Mesendoderm (in vitro differentiated cells): ENCODE measurements around the gene GPR15LG.

Experiments
- DNase-seq: peaks from one replicate; pipeline ENCODE4 v3.0.0; 2013
- H2AK5ac ChIP-seq: 2 replicates; pipeline ENCODE4 v1.6.1; 2013; ENCODE audit warnings: low read length, inconsistent platforms
- H2BK120ac ChIP-seq: 2 replicates; pipeline ENCODE4 v1.6.1; 2013; ENCODE audit warnings: low read depth, mild to moderate bottlenecking, low read length, moderate library complexity, mixed read lengths
- H2BK15ac ChIP-seq: replicated peaks from 2 replicates; pipeline ENCODE4 v1.6.1; 2013; ENCODE audit warnings: low read depth, mild to moderate bottlenecking, moderate library complexity
- H2BK5ac ChIP-seq: 2 replicates; pipeline ENCODE4 v1.6.1; 2013; ENCODE audit warnings: low read length, inconsistent platforms
- H3K18ac ChIP-seq: 2 replicates; pipeline ENCODE4 v1.6.1; 2013; ENCODE audit warnings: mild to moderate bottlenecking, low read length, mixed read lengths
- H3K23ac ChIP-seq: one replicate; pipeline ENCODE4 v1.6.1; 2013; ENCODE audit warnings: low read length
- H3K27ac ChIP-seq: 2 replicates; pipeline ENCODE4 v1.5.1; 2013; ENCODE audit warnings: low read depth, mild to moderate bottlenecking, inconsistent platforms, low read length, moderate library complexity
- H3K27me3 ChIP-seq: 2 replicates; pipeline ENCODE4 v1.6.1; 2013; ENCODE audit warnings: low read length, control low read depth, mild to moderate bottlenecking, inconsistent platforms; ENCODE audit not compliant: insufficient read depth, poor library complexity
- H3K36me3 ChIP-seq: 2 replicates; pipeline ENCODE4 v1.6.1; 2013; ENCODE audit warnings: low read length, inconsistent platforms; ENCODE audit not compliant: control insufficient read depth, insufficient read depth
- H3K4ac ChIP-seq: one replicate; pipeline ENCODE4 v1.6.1; 2013; ENCODE audit warnings: low read depth, mild to moderate bottlenecking, low read length, moderate library complexity
- H3K4me1 ChIP-seq: 2 replicates; pipeline ENCODE4 v1.6.1; 2013; ENCODE audit warnings: low read depth, low read length, inconsistent platforms; ENCODE audit not compliant: control insufficient read depth
- H3K4me2 ChIP-seq: 2 replicates; pipeline ENCODE4 v1.6.1; 2013; ENCODE audit warnings: low read length
- H3K4me3 ChIP-seq: 2 replicates; pipeline ENCODE4 v1.5.1; 2013; ENCODE audit warnings: mild to moderate bottlenecking, low read length
- H3K56ac ChIP-seq: one replicate; pipeline ENCODE4 v1.6.1; 2013; ENCODE audit warnings: low read length
- H3K79me1 ChIP-seq: 2 replicates; pipeline ENCODE4 v1.6.1; 2013; ENCODE audit warnings: low read length, inconsistent platforms
- H3K79me2 ChIP-seq: 2 replicates; pipeline ENCODE4 v1.6.1; 2013; ENCODE audit warnings: mild to moderate bottlenecking, low read length; ENCODE audit not compliant: control insufficient read depth, insufficient read depth
- H3K9ac ChIP-seq: 2 replicates; pipeline ENCODE4 v1.6.1; 2013; ENCODE audit warnings: low read length, inconsistent platforms
- H4K5ac ChIP-seq: one replicate; pipeline ENCODE4 v1.6.1; 2013; ENCODE audit warnings: low read length
- H4K8ac ChIP-seq: one replicate; pipeline ENCODE4 v1.6.1; 2013; ENCODE audit warnings: low read depth, mild to moderate bottlenecking, control low read depth, low read length, moderate library complexity
- WGBS: extraction: QIAGEN DNeasy Blood & Tissue Kit; methylation state at CpG from one replicate; pipeline ENCODE4 v1.1.7; 2013; ENCODE audit warnings: low lambda C conversion rate, missing lambda C conversion rate; ENCODE audit not compliant: insufficient coverage; ENCODE audit errors: extremely low coverage; 5-methylcytosine and 5-hydroxymethylcytosine counted together

GPR15LG gene

DNA sequence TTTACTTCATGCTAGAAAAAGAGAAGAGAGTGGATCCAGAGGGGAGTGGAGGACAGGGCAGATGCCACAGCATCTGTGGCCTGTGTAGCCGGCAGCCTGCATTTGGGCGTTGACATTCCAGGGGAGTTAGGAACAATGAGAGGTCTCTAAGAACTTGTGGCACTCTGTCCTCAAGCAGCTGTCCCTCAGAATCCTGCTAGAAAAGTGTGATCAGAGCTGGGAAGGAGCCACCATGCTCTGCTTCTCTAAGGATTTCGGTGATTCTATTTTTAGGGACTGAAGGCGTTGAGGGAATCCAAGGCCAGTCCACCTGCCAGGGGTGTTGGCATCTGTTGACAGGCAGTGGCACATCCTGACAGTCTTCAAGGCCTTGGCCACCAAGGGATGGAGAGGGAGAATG, 44.1 kb downstream of the GPR15LG start:
- no CpG with 5 or more reads among the region's 4 CpGs for WGBS
- Histone ChIP-seq H3K4me2 (no peak overlapping the region), H3K36me3 (no peaks in the 10 kb centered on the region), H3K27ac (no peak overlapping the region), H3K4me1 (no peaks in the 10 kb centered on the region), H3K79me1 (no peaks in the 10 kb centered on the region), H2BK120ac (no peak overlapping the region), H2AK5ac (no peak overlapping the region), H4K8ac (no peak overlapping the region), H3K79me2 (no peaks in the 10 kb centered on the region), H2BK15ac (no peak overlapping the region), H3K4me3 (no peak overlapping the region), H3K4ac (no peak overlapping the region), H3K23ac (no peak overlapping the region), H3K56ac (no peak overlapping the region), H3K9ac (no peak overlapping the region), H2BK5ac (no peak overlapping the region), H3K27me3 (no peaks in the 10 kb centered on the region), H4K5ac (no peak overlapping the region), H3K18ac (no peak overlapping the region)
- DNase-seq: no peak

DNA sequence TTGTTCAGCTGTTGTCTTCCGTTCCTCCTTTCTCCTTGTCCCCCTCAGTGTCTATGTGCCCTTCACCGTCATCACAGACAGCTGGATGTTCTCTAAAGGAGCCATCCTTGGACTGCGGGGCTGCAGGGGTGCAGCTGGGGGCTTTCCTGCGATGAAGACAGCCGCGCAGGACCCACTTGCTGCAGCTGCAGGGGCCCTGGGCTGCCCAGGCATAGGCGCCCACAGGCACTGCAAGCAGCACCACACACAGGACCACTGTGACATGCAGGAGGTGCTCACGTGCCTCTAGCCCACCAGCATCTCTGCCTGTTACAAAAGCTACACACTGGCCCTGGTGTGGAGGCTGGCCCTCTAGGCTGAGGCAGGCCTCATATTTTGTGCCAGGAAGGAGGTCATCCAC, 48.3 kb downstream of the GPR15LG start:
- no peaks in the 10 kb centered on the region for H3K36me3 ChIP-seq
- H3K4me1 ChIP-seq: no peaks in the 10 kb centered on the region
- no peak overlapping the region for H2BK120ac ChIP-seq
- no peaks in the 10 kb centered on the region for H3K79me1 ChIP-seq
- no peak overlapping the region for H3K56ac ChIP-seq
- no peak overlapping the region for H4K5ac ChIP-seq
- no CpG with 5 or more reads among the region's 8 CpGs for WGBS
- no peaks in the 10 kb centered on the region for H3K27me3 ChIP-seq
- no peak overlapping the region for H3K23ac ChIP-seq
- H2BK15ac ChIP-seq: no peak overlapping the region
- no peaks in the 10 kb centered on the region for H3K79me2 ChIP-seq
- H2BK5ac ChIP-seq: no peak overlapping the region
- no peak overlapping the region for H3K18ac ChIP-seq
- no peak overlapping the region for H2AK5ac ChIP-seq
- DNase-seq: no peak
- H3K9ac ChIP-seq: no peak overlapping the region
- no peak overlapping the region for H3K4ac ChIP-seq
- H3K4me3 ChIP-seq: no peak overlapping the region
- H4K8ac ChIP-seq: no peak overlapping the region
- no peak overlapping the region for H3K27ac ChIP-seq
- H3K4me2 ChIP-seq: no peak overlapping the region

DNA sequence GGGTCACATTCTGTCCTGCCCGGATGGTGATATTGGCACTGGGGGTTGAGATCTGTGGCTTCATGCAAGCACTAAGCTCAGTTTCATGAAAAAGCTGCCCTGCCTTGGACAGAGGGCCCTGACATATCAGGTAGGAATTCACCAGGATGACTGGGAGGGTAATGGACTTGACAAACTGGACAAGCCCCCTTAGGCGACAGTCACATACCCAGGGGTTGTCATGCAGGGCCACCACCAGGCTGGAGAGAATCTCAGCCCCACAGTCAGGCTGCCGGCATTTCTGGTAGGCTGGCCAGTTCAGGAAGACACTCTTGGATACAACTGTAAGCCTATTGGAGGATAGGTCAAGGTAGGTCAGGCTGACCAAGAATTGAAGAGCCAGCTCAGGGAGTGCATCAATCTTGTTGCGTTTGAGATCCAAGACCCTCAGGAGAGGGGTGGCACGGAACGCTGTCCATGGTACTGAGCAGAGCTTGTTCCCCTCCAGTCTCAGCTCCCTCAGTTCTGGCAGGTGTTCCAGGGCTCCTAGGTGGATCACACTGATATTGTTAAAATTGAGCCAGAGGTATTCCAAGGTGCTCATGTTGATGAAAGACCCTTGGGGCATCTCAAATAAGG, 50.9 kb downstream of the GPR15LG start:
- Histone ChIP-seq H3K23ac (no peak overlapping the region), H2BK15ac (no peak overlapping the region), H3K79me2 (no peaks in the 10 kb centered on the region), H3K18ac (no peak overlapping the region), H2AK5ac (no peak overlapping the region), H3K56ac (no peak overlapping the region), H2BK120ac (no peak overlapping the region), H3K4me3 (no peak overlapping the region), H3K4me2 (no peak overlapping the region), H3K27ac (no peak overlapping the region), H3K9ac (no peak overlapping the region), H2BK5ac (no peak overlapping the region), H3K27me3 (no peaks in the 10 kb centered on the region), H4K8ac (no peak overlapping the region), H3K4me1 (no peaks in the 10 kb centered on the region), H3K79me1 (no peaks in the 10 kb centered on the region), H4K5ac (no peak overlapping the region), H3K4ac (no peak overlapping the region), H3K36me3 (no peaks in the 10 kb centered on the region)
- DNase-seq: peak; percentile 55
- WGBS: no CpG with 5 or more reads among the region's 6 CpGs

DNA sequence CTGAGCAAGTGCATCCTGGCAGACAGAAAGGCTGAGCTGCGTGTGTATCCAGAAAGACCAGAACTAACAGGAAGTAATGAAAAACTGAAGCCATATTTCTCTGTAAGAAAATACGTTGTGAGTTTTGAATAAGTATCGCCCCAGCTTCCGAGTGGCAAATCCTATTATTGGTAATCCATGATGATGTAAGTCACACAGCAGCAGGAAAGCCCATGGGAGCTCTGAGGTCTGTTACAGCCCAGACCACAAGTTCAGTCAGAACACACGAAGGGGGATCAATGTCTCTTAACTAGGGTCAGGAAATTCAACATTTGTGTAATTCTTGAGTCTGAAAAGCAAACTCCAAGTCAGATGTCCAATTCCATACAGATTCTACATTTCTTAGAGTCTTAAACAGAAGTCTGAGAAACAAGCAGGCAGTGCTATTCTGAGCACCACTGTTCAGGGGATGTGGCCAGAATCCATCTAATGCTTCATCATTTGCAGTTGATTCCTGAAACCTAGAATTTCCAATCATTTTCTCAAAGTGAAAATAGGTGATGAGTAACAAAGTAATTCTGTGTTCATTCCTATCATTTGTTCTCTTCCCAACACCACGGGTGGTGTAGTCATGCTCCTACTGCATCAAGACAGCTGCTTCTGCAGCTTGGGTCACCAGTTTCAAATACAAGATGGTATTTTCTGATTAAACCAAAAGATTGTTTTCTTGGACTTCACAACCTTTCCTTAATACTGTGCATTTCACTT, 52.0 kb downstream of the GPR15LG start, which contains the start of gene LRIT2:
Gene LRIT2 (minus strand): TSS at position 118 of the 747 bp plus-strand sequence. CDS start 24 bp downstream, at position 94.
- Histone ChIP-seq H3K79me2 (no peaks in the 10 kb centered on the region), H3K36me3 (no peaks in the 10 kb centered on the region), H3K56ac (no peak within 1 kb of the TSS), H2BK15ac (no peak within 1 kb of the TSS), H3K4me3 (no peak within 1 kb of the TSS), H3K27me3 (no peaks in the 10 kb centered on the region), H4K5ac (no peak within 1 kb of the TSS), H3K4ac (no peak within 1 kb of the TSS), H3K23ac (no peak within 1 kb of the TSS), H3K4me2 (no peak within 1 kb of the TSS), H3K18ac (no peak within 1 kb of the TSS), H3K9ac (no peak within 1 kb of the TSS), H4K8ac (no peak within 1 kb of the TSS), H3K27ac (no peak within 1 kb of the TSS), H2AK5ac (no peak within 1 kb of the TSS), H3K4me1 (no peaks in the 10 kb centered on the region), H2BK5ac (no peak within 1 kb of the TSS), H2BK120ac (no peak within 1 kb of the TSS), H3K79me1 (no peaks in the 10 kb centered on the region)
- WGBS: no CpG with 5 or more reads among the region's 6 CpGs
- DNase-seq: no peak

DNA sequence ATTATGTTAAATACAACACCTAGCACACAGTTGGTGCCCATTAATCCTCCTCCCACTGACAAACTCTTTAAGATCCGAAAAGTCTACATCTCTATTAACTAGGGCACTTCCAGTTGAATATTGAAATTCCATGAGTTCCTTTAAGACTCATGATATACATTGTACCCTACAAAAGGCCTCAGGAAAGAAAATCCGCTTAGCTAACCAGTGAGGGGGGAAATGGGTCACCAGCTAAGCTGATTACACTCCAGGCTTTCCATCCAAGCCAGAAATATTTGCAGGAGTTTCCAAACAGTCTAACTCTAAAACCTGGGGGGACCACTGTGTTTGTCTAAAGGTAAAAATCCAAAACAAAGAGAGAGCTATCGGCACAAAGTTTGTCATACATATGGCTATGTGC, 53.0 kb downstream of the GPR15LG start:
- Histone ChIP-seq H2BK5ac (no peak overlapping the region), H3K4me1 (no peaks in the 10 kb centered on the region), H3K4me3 (no peak overlapping the region), H3K36me3 (no peaks in the 10 kb centered on the region), H4K5ac (no peak overlapping the region), H3K9ac (no peak overlapping the region), H3K4me2 (no peak overlapping the region), H2BK15ac (no peak overlapping the region), H3K79me2 (no peaks in the 10 kb centered on the region), H3K79me1 (no peaks in the 10 kb centered on the region), H3K27ac (no peak overlapping the region), H3K18ac (no peak overlapping the region), H3K27me3 (no peaks in the 10 kb centered on the region), H2BK120ac (no peak overlapping the region), H3K23ac (no peak overlapping the region), H3K56ac (no peak overlapping the region), H3K4ac (no peak overlapping the region), H2AK5ac (no peak overlapping the region), H4K8ac (no peak overlapping the region)
- DNase-seq: no peak
- no CpG with 5 or more reads among the region's 3 CpGs for WGBS
